Thoracic aorta (tissue), 2 donors: ENCODE results near the gene KIAA1217. TPM values are rescaled to one million over a fixed set of nuclear protein-coding genes. Genes with fewer than 3 reads are reported as not detected.

Source experiments
- ATAC-seq: fragments of 150-250 bp; one replicate; pipeline ENCODE4 v1.8.0; 2017; ENCODE audit warnings: low read depth; ENCODE audit not compliant: insufficient number of reproducible peaks, low FRiP score
- DNase-seq: peaks from one replicate; pipeline ENCODE4 v3.0.0-alpha.2; 2020; ENCODE audit warnings: low spot score
- H3K27ac ChIP-seq, 2 donors: fragments of 200-600 bp; sonication (generic); 1 replicate in 1 of 2; 2 replicates in 1 of 2; pipeline ENCODE4 v1.5.1; 2016; ENCODE audit warnings: mild to moderate bottlenecking in 2 of 2, moderate library complexity in 2 of 2
- H3K27me3 ChIP-seq: fragments of 200-600 bp; sonication (generic); replicated peaks from 2 replicates; pipeline ENCODE4 v1.6.0; 2016; ENCODE audit warnings: mild to moderate bottlenecking; ENCODE audit not compliant: insufficient read depth
- H3K36me3 ChIP-seq: fragments of 200-600 bp; sonication (generic); one replicate; pipeline ENCODE4 v1.5.1; 2016
- H3K4me1 ChIP-seq, 2 donors: fragments of 200-600 bp; sonication (generic); 1 replicate in 1 of 2; 2 replicates in 1 of 2; pipeline versions ENCODE4 v1.5.1 to v1.6.0; 2016; ENCODE audit warnings: low read depth in 2 of 2, mild to moderate bottlenecking in 1 of 2; ENCODE audit not compliant: control insufficient read depth in 1 of 2
- H3K4me3 ChIP-seq: fragments of 200-600 bp; sonication (generic); 2 replicates; pipeline ENCODE4 v1.5.1; 2016; ENCODE audit warnings: mild to moderate bottlenecking
- H3K9me3 ChIP-seq: fragments of 200-600 bp; sonication (generic); 2 replicates; pipeline ENCODE4 v1.5.1; 2016
- total RNA-seq, 2 donors: library from RNA; depleted of rRNA; stranded (reverse); fragments of >200 nt; gene quantifications; one replicate each; pipeline versions ENCODE4 v1.1.0 to v1.2.3, GENCODE V29; 2016
- TF ChIP-seq, protein P1 (sequence below): fragments of 200-600 bp; sonication (generic); IDR thresholded peaks from one replicate; pipeline ENCODE4 v1.5.1; 2019; ENCODE audit warnings: antibody characterized with exemption

The KIAA1217 gene
- total RNA-seq, 2 donors from 2014 or later, result 15.2 to 15.6 TPM

GRCh38 chr10:24533981-24534380 lies 325.0 kb downstream of the KIAA1217 start:
- DNase-seq (no peak), ATAC-seq (no peak)
- Histone ChIP-seq H3K36me3 (peaks cover 12% of the 10 kb centered on the region), H3K9me3 (no peaks in the 10 kb centered on the region), H3K27ac (no peak overlapping the region), H3K27me3 (no peaks in the 10 kb centered on the region), H3K4me1 (no peaks in the 10 kb centered on the region), H3K4me3 (no peak overlapping the region)
- TF ChIP-seq, protein P1, sequence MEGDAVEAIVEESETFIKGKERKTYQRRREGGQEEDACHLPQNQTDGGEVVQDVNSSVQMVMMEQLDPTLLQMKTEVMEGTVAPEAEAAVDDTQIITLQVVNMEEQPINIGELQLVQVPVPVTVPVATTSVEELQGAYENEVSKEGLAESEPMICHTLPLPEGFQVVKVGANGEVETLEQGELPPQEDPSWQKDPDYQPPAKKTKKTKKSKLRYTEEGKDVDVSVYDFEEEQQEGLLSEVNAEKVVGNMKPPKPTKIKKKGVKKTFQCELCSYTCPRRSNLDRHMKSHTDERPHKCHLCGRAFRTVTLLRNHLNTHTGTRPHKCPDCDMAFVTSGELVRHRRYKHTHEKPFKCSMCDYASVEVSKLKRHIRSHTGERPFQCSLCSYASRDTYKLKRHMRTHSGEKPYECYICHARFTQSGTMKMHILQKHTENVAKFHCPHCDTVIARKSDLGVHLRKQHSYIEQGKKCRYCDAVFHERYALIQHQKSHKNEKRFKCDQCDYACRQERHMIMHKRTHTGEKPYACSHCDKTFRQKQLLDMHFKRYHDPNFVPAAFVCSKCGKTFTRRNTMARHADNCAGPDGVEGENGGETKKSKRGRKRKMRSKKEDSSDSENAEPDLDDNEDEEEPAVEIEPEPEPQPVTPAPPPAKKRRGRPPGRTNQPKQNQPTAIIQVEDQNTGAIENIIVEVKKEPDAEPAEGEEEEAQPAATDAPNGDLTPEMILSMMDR, result no peak

DNA sequence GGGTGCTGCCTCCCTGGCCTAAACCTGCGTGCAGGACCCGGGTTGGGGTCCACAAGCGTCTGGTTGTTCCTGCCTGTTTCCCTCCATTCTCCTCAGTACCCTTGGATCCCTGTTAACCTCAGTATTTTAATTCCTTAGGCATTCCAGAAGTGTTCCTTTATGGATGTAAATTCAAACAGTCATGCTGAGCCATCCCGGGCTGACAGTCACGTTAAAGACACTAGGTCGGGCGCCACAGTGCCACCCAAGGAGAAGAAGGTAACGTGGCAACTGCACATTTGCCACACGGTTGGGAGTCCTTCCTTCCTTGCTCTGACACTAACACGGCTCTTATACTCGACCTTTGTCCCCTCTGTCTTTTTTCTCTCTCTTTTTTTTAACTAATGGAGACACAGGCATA lies 327.7 kb downstream of the KIAA1217 start:
- no peak overlapping the region for H3K27ac ChIP-seq
- TF ChIP-seq, protein P1, result no peak
- no peaks in the 10 kb centered on the region for H3K4me1 ChIP-seq
- no peaks in the 10 kb centered on the region for H3K27me3 ChIP-seq
- no peaks in the 10 kb centered on the region for H3K9me3 ChIP-seq
- H3K36me3 ChIP-seq, result peaks cover 12% of the 10 kb centered on the region
- ATAC-seq (no peak), DNase-seq (no peak)
- H3K4me3 ChIP-seq, result no peak overlapping the region

- Histone ChIP-seq H3K27ac (no peak overlapping the region), H3K36me3 (no peaks in the 10 kb centered on the region), H3K4me3 (no peak overlapping the region), H3K9me3 (no peaks in the 10 kb centered on the region), H3K4me1 (no peaks in the 10 kb centered on the region), H3K27me3 (no peaks in the 10 kb centered on the region)
- ATAC-seq, result no peak
- TF ChIP-seq, protein P1, result no peak
- no peak for DNase-seq
Measured at GRCh38 chr10:24541239-24541753, 332.4 kb downstream of the KIAA1217 start.

GRCh38 chr10:24542314-24543270 lies 333.7 kb downstream of the KIAA1217 start:
- ATAC-seq (no peak), DNase-seq (no peak)
- Histone ChIP-seq H3K36me3 (no peaks in the 10 kb centered on the region), H3K9me3 (no peaks in the 10 kb centered on the region), H3K27ac (no peak overlapping the region), H3K27me3 (no peaks in the 10 kb centered on the region), H3K4me3 (no peak overlapping the region), H3K4me1 (no peaks in the 10 kb centered on the region)
- TF ChIP-seq, protein P1, result no peak

DNA sequence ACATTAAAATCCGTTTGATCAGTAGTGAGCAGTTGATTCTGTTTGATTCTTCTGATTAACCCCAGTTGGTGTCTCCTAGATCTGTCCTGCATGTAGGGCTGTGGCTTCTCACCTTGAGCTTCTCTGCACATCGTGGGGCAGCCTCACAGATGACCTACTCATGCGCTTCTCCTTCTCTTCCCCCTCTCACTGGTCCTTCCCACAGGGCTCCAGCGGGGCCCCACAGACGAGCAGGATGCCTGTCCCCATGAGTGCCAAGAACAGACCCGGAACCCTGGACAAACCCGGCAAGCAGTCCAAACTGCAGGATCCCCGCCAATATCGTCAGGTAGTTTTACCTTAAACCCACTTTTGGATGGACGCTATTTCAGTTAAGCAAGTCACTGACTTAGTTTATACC lies 335.8 kb downstream of the KIAA1217 start:
- no peaks in the 10 kb centered on the region for H3K4me1 ChIP-seq
- ATAC-seq, result no peak
- DNase-seq, result no peak
- TF ChIP-seq, protein P1, result no peak
- H3K9me3 ChIP-seq, result no peaks in the 10 kb centered on the region
- H3K4me3 ChIP-seq, result no peak overlapping the region
- H3K27ac ChIP-seq, result no peak overlapping the region
- no peaks in the 10 kb centered on the region for H3K36me3 ChIP-seq
- no peaks in the 10 kb centered on the region for H3K27me3 ChIP-seq
